ENCODE results near the gene RARA. TPM values are rescaled to one million over a fixed set of nuclear protein-coding genes. Genes with fewer than 3 reads are reported as not detected.

RARA gene
- total and polyA plus RNA-seq, 12 donors, result 4.7 to 58.2 (median 33.0) TPM

DNA sequence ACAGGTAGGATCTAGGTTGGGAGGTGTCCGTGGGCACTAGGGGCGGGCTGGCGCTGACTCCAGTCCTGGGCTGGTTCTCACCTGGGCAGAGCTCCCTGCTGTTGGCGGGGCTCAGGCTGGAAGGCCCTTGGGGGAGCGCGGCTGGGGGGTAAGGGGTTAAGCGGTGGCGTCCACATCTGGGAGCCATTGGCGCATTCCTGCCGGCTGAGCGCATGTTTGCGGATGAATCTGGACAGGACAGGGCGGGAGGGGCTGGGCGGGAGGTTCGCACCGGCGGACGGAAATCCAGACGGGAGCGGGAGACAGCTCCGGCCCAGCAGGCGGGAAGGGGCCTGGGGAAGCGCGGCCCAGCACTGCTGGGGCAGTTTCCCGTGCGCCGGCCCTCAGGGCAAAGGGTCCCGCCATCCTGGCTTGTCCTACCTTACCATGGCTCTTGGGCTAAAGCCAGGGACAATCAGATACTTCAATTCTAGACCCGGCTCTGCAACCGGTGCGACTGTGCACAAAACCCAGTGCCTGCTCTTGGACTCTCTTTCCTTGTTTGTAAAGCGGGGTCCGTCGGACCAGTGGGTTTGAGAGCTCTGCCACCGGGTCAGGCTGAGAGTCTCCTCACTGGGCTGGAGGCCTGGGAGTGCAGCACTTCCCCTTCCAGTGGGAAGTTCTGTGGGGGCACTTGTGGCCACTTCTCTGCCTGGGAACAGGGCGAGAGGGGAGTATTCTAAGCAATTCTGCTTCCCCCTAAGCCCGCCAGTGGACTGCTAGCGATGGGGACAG lies 7.8 kb downstream of the RARA start:
- 28 to 47% (median 38%) methylated on average over 11 to 38 of the region's 38 CpGs for WGBS, 4 donors
- intact Hi-C loops (cut with DNase I), result no loop called here
- TF ChIP-seq POLR2A (IDR thresholded peaks at IDR 0.05) (peak; percentile 9 to 14), CTCF (IDR thresholded peaks at IDR 0.05) (no peak)
- peaks cover 57 to 93% of the 10 kb centered on the region in 2 donors for H3K4me1 ChIP-seq (replicated peaks in 1 of 2)
- peak in 6 of 7 donors; percentile 49 to 80 (median 64) for DNase-seq
- H3K4me3 ChIP-seq, result peak overlapping the region in 1 of 4 donors; percentile 37
- H3K27me3 ChIP-seq, result no peaks in the 10 kb centered on the region
- H3K9me3 ChIP-seq (replicated peaks in 1 of 3), result no peaks in the 10 kb centered on the region
- H3K27ac ChIP-seq, result peak overlapping the region in 3 of 5 donors; percentile 25 to 90 (median 84)
- no peaks in the 10 kb centered on the region for H3K36me3 ChIP-seq (replicated peaks in 1 of 2)

GRCh38 chr17:40317345-40317873 lies 8.4 kb downstream of the RARA start:
- intact Hi-C loops (cut with DNase I), result no loop called here

DNA sequence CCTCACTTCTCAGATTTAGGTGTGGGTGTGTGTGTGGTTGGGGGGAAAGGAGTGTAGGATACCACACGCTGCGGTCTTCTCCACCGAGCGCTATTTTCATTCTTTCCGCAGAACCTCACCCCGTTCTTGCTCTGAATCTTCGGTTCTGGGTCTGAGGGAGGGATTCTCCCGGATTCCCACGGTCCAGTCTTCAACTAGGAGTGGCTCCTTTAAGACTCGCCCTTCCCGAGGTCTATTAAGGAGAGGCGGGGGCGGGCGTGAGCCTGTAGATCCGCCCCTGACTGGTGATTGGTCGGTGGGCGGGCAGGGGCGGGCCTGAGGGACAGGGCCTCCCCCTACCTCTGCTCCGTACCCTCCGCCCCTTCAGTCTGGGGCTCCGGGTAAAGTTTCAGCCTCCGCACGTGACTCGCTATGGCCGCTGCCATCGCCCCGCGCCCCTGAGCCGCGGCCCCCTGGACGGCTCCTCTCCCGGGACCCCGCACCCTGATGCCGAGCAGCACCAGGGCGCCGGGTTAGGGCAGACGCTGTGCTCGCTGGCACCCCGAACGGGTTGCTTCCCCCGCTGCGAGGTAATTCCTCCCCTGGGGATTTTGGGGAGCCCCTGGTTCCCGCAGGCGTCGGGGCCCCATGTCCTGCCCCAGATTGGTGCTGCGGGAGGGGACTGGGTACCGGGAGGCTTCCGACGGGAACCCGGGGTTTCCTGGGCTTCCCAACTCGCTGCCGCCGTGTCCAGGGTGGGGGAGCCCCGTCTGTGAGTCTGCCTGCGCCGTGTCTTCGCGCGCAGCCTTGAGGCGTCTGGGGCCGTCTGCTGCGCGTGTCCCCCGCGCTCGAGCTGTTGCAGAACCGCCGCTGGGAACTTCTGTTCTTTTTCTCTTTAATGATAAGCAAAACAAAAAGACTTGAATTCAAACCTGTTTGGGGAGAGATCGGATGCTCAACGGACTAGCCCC lies 9.2 kb downstream of the RARA start:
- peak overlapping the region; percentile 87 to 99 (median 92) for H3K4me3 ChIP-seq
- peak; percentile 95 to 98 (median 96) for DNase-seq
- intact Hi-C loops (cut with DNase I), result no loop called here
- 0 to 1% (median 0%) methylated on average over 13 to 70 of the region's 70 CpGs for WGBS, 4 donors
- peak overlapping the region; percentile 45 to 90 (median 86) for H3K27ac ChIP-seq
- TF ChIP-seq POLR2A (IDR thresholded peaks at IDR 0.05) (peak; percentile 26 to 82), CTCF (IDR thresholded peaks at IDR 0.05) (no peak)
- peaks cover 65 to 93% of the 10 kb centered on the region in 2 donors for H3K4me1 ChIP-seq (replicated peaks in 1 of 2)
- H3K27me3 ChIP-seq, result no peaks in the 10 kb centered on the region
- H3K9me3 ChIP-seq (replicated peaks in 1 of 3), result no peaks in the 10 kb centered on the region
- H3K36me3 ChIP-seq (replicated peaks in 1 of 2), result no peaks in the 10 kb centered on the region

More at GRCh38 chr17:40317345-40317873, 8.4 kb downstream of the RARA start:
- H3K4me1 ChIP-seq (replicated peaks in 1 of 2), result peaks cover 57 to 93% of the 10 kb centered on the region in 2 donors
- H3K27me3 ChIP-seq, result no peaks in the 10 kb centered on the region
- H3K4me3 ChIP-seq, result peak overlapping the region in 2 of 4 donors; percentile 1 to 87
- peak in 4 of 7 donors; percentile 58 to 75 (median 62) for DNase-seq
- WGBS, 4 donors, result 4 to 7% (median 6%) methylated on average over 6 of the region's 6 CpGs
- no peak for TF ChIP-seq POLR2A (IDR thresholded peaks at IDR 0.05)
- TF ChIP-seq CTCF (IDR thresholded peaks at IDR 0.05), result peak; percentile 24 to 46 (median 28)
- H3K36me3 ChIP-seq (replicated peaks in 1 of 2), result no peaks in the 10 kb centered on the region
- H3K9me3 ChIP-seq (replicated peaks in 1 of 3), result no peaks in the 10 kb centered on the region
- H3K27ac ChIP-seq, result peak overlapping the region in 4 of 5 donors; percentile 24 to 90 (median 86)
